GM04504 (cell line): ENCODE results near the gene SQSTM1.
"Not testable (repeated sequence)": the region's sequence is repeated elsewhere in the genome, so short reads cannot be mapped to it uniquely, and the experiment has no call there.

Experiments used
- DNase-seq: peaks from one replicate; pipeline ENCODE4 v3.0.0-alpha.2; 2012; ENCODE audit warnings: low read depth

SQSTM1 gene

DNA sequence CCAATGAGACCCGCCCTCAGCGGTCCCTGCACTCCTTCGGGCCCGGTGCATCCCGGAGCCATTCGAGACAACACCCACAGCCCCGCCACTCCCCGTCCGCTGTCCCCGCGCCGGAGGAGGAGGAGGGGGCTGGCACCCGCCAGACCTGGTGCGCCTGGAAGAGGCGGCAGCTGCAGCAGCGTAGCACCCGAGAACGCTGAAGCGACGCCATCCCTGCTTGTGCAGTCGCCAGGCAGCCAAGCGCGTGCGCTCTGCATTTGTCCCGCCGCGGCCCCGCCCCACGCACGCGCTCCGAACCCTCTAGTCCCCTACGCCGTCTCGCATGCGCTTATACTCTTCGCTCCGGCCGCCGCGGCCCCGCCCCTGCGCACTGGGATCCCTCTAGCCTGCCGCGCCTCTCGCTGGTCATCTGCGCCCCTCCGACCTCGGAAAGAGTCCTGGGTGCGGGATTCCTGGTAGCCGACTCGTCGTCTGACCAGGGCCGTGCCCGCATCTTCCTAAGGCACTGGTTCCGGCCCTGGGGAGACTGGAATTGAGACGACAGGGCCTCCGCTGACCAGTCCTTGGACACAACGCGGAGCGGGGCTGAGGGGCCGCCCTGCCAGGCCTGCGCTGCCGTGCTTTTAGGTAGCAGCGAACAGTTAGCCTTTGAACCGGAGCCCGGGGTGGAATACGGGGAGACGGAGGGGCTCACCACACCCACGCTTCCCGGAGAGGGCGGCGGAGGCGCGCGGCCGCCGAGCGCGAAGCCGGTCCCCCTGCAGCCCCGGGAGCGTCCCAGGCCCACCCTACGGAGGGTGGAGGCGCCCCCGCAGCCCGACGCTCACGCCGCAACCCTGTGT lies 38.1 kb downstream of the SQSTM1 start, which contains the start of gene MRNIP:
TSS of gene MRNIP (minus strand) at position 232 of the 842 bp plus-strand sequence. CDS start at position 211, 21 bp downstream.
- peak; percentile 83 for DNase-seq

DNA sequence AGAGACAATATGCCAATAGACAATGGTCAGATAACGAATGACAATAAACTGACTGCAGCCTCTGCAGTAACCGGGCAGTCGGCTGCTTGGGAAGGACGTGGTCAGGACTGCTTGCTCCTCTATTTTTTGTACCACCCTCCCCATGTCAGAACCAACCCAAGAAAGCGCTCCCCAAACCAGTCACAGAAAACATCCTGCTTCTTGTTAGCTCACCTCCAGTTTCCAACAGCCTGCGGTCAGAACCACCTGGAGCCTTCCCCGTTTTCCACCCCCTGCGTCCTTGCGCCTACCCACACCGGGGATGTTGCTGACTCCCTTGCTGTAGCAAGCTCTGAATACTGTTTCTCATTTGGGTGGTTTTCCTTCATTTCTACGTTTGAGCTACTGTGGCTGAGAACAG lies 39.6 kb downstream of the SQSTM1 start:
- DNase-seq: no peak

DNA sequence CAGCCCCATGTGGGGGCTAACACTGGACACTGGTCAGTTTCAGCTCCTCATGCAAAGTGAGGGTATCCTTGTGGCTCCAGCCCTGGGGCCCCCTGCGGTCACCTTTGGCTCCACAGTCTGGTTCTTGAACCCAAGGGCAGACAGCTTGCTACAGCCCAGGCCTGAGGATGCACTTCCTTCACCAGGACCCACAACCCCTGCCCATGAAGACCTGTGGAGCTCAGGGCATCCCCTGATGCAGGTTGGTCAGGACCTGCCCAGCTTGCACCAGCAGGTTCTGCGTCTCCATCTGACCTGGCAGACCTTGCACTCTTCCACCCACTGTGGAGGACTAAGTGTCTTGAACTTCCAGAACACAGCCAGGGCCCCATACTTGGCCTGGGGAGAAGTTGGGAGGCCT lies 41.6 kb downstream of the SQSTM1 start:
- no peak for DNase-seq

GRCh38 chr5:179862891-179863290 lies 42.2 kb downstream of the SQSTM1 start:
- no peak for DNase-seq

GRCh38 chr5:179863449-179864085 lies 42.9 kb downstream of the SQSTM1 start:
- no peak for DNase-seq

- DNase-seq: no peak
These were observed 44.0 kb downstream of the SQSTM1 start for GRCh38 chr5:179864686-179865085.

GRCh38 chr5:179865491-179866240 lies 45.0 kb downstream of the SQSTM1 start:
- no peak for DNase-seq

GRCh38 chr5:179866241-179867078 lies 45.8 kb downstream of the SQSTM1 start:
- DNase-seq: no peak

GRCh38 chr5:179867079-179867465 lies 46.4 kb downstream of the SQSTM1 start:
- DNase-seq: no peak

DNA sequence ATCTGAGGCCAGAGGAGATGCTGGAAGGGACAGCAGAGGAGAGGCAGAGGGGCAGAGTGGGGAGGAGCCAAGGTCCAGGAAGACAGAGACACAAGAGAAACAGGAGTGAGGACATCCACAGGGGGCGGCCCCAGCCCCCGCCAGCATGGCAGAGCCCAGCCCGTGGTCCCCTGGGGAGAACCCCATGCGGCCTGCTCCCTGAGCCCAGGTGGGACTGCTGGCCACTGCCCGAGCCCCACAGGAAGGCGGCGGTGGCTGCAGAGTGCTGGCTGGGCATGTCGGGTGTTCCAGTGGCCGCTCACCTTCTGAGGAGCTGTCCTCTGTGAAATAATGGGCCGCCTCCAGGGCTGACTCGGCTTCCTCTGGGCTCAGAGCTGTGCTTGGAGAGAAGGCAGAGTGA lies 46.8 kb downstream of the SQSTM1 start:
- no peak for DNase-seq

- no peak for DNase-seq
These were observed 47.8 kb downstream of the SQSTM1 start for GRCh38 chr5:179868541-179868940.

DNA sequence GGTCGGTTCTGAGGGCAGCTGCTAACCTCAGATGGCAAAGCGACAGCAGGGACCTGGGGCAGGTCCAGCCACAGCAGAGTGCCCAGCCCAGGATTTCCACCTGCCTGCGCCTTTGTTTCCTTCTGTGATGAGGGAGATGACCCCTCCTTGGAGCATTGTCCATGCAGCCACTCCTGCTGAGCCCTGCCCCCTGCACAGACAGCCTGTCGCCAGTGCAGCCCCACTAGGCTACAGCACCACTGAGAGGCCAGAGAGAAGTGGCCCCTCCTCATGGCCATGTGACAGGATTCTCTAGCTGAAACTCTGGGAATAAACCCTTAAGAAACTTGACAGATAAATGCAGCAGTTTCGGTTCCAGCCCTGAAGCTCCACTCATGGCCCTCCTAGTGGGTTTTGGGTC lies 48.4 kb downstream of the SQSTM1 start:
- no peak for DNase-seq

DNA sequence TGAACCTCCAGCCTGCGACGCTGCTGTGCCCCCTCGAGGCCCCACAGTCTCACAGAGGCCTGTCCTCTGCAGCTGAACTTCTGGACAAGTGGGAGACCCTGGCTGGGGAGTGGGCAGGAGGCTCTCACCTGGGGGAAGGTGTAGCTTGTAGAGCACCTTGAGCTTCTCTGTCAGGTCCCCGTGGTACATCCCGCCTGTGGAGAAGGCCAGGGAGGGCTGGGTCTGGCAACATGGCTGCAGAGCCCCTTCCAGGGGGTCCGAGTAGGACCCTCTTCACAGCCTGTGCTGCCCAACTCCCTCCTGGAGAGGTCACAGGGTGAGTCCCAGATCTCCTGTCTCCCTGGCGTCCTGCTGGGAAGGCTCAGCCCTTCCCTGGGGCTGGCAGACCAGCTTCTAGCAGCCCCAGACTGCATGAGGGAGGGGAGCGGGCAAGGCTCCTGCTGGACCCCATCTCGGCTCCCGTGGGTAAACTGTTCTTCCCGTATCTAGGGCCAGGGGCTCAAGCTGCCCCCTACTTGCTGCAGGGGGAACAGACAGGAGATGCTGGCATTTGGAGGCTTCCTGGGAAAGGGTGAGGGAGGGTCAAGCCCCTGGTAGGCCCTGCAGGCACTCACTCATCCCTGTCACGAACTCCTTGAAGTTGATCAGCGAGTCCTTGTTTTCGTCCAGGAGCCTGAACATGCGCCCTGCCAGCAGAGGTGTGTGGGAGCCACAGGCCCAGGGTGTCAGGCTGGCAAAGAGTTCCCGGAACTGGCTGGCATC lies 49.1 kb downstream of the SQSTM1 start:
- no peak for DNase-seq

GRCh38 chr5:179870403-179870903 lies 49.7 kb downstream of the SQSTM1 start:
- DNase-seq: no peak

GRCh38 chr5:179870952-179871351 lies 50.2 kb downstream of the SQSTM1 start:
- no peak for DNase-seq

GRCh38 chr5:179871533-179871932 lies 50.8 kb downstream of the SQSTM1 start:
- not testable (repeated sequence) for DNase-seq

- no peak for DNase-seq
These were observed 51.5 kb downstream of the SQSTM1 start for GRCh38 chr5:179872055-179872827.

DNA sequence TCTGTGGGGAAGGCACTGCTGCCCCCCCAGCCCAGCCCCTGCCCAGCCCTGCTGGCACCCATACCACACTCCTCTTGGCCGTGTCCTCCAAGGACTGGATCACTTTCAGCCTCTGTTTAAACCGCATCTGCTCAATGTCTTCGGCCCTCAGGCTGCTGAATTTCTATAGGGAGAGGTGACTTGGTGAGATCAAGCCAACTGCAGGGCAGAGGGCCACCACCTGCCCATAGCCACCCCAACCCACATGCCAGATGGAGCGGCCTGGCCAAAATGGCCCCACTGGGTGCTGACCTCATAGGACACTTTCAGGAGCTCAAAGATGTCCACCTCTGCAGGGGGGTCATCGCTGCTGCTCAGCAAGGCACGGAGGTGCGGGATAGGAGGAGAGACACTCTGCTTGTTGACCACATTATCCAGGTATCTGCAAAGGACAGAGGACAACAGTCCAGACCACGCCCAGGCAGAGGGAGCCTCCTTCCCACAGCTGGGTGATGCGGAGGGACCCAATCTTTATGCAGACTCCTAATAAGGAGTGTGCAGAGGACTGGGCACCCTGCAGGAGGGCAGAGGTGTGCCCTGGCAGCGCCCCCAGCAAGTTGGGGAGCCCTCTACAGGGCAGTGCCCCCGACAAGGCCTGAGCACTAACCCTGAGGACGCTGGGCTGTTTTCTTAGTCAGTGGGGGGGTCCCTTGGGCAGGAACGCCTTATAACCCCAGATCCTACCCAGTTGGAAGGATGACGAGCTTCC lies 52.3 kb downstream of the SQSTM1 start:
- DNase-seq: no peak

DNA sequence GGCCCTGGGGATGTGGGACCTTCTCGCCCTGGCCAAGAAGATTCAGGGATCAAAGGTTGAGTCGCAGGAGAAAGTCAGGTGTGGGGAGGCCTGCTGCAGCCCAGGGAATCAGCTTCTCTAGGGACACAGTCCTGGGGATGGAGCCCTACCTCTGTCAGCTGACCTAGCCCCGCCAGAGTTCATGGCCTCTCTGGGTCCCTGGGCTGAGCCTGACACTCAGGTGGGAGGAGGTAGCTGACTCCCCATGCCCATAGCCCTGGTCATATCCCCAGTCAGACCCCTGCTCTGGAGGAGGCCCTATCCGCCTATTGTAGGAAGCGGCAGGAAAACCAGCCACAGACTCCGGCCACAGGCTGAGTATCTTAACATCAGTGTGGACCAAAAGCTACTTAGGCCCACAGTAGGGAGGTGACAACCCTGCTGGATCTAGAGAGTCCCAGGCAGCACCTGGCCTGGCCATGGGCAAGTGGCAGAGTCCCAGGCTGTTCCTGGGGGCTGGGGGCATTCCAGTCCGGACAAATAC lies 52.9 kb downstream of the SQSTM1 start:
- DNase-seq: no peak
